HFFc6 (cell line): ENCODE measurements around the gene CLBA1. TPM values are rescaled to one million over a fixed set of nuclear protein-coding genes. Genes with fewer than 3 reads are reported as not detected.
A peak's percentile ranks its signal among the peaks of the same experiment; 100 is the strongest.

Source experiments
- DNase-seq: peaks from one replicate; pipeline ENCODE4 v3.0.0-alpha.2; 2018
- H3K27ac Mint-ChIP-seq: 2 replicates; pipeline ENCODE4 v1.8.0; 2020; ENCODE audit warnings: mild to moderate bottlenecking, mixed read lengths
- H3K27me3 Mint-ChIP-seq: 2 replicates; pipeline ENCODE4 v1.8.0; 2021; ENCODE audit warnings: mild to moderate bottlenecking, moderate library complexity, mixed read lengths; ENCODE audit not compliant: insufficient read depth
- H3K36me3 Mint-ChIP-seq: 2 replicates; pipeline ENCODE4 v1.8.0; 2021; ENCODE audit warnings: low read depth, mixed read lengths
- H3K4me1 Mint-ChIP-seq: 2 replicates; pipeline ENCODE4 v1.8.0; 2020; ENCODE audit warnings: low read depth, mixed read lengths
- H3K4me3 Mint-ChIP-seq: 2 replicates; pipeline ENCODE4 v1.8.0; 2020; ENCODE audit warnings: mild to moderate bottlenecking, moderate library complexity, mixed read lengths
- H3K9me3 Mint-ChIP-seq: 2 replicates; pipeline ENCODE4 v1.8.0; 2020; ENCODE audit warnings: mild to moderate bottlenecking, mixed read lengths
- total RNA-seq, 6 experiments: library from RNA; stranded (reverse); fragmentation: NEBNext Ultra II Directional; extraction: Animal tissue kit (Norgen Biotek cat#: 25700); gene quantifications; 2 replicates in 1 of 6; 3 replicates in 5 of 6; pipeline ENCODE4 v1.2.3, GENCODE V29; 2021
- TF ChIP-seq, protein P1 (sequence below): fragments of 200-600 bp; sonication (generic); IDR thresholded peaks from 2 replicates; pipeline ENCODE4 v1.5.0; 2021; ENCODE audit warnings: antibody characterized with exemption, mild to moderate bottlenecking

CLBA1 gene
- total RNA-seq, 6 experiments from 2014 or later: 5.9 to 12.3 (median 7.9) TPM

DNA sequence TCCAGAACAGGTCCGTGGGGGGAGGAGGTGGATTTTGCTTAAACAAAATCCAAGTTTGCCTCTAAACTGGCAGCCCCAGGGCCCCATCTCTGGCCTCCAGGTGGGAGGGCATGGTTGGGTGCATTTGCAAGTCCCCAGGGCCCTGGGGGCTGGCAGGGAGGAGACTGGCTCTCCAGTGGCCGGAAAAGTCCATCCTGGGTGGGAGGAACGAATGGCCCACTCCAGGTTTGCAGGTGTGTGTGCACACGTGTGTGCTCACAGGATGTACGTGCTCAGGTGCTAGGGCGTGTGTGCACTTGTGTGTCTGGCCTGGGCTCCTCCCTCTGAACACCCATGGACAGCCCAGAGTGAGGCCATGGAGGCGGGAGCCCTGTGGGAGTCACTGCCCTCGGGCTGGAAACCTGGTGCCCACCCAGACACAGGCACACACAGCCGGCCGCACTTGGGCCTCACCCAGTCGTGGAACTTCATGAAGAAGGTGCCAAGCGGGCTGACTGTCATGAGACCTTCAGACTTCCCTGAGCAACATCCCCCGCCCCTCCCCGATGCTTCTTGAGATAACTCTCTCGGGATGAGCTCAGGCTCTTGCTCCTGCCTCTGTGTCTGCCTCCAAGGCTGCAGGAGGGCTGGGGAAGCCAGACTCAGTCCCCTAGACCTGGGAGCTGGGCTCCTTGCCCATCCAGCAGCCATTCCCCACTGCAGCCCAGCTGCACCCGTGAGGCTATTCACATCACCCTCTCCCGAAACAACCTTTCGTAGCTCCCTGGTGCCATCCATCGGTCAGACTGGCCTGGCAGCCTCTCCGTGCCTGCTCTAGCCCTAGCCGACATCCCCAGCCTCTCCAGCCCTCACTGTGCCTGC is 16.8 kb upstream of the CLBA1 start:
- TF ChIP-seq, protein P1, sequence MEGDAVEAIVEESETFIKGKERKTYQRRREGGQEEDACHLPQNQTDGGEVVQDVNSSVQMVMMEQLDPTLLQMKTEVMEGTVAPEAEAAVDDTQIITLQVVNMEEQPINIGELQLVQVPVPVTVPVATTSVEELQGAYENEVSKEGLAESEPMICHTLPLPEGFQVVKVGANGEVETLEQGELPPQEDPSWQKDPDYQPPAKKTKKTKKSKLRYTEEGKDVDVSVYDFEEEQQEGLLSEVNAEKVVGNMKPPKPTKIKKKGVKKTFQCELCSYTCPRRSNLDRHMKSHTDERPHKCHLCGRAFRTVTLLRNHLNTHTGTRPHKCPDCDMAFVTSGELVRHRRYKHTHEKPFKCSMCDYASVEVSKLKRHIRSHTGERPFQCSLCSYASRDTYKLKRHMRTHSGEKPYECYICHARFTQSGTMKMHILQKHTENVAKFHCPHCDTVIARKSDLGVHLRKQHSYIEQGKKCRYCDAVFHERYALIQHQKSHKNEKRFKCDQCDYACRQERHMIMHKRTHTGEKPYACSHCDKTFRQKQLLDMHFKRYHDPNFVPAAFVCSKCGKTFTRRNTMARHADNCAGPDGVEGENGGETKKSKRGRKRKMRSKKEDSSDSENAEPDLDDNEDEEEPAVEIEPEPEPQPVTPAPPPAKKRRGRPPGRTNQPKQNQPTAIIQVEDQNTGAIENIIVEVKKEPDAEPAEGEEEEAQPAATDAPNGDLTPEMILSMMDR: no peak
- Mint-ChIP-seq H3K27me3 (no peaks in the 10 kb centered on the region; the same call in 1 of the 2 replicates), H3K4me3 (peak overlapping the region; percentile 90), H3K27ac (peak overlapping the region; percentile 66), H3K4me1 (peaks cover 47% of the 10 kb centered on the region), H3K9me3 (no peaks in the 10 kb centered on the region), H3K36me3 (no peaks in the 10 kb centered on the region; the same call in 1 of the 2 replicates)
- peak; percentile 24 for DNase-seq

DNA sequence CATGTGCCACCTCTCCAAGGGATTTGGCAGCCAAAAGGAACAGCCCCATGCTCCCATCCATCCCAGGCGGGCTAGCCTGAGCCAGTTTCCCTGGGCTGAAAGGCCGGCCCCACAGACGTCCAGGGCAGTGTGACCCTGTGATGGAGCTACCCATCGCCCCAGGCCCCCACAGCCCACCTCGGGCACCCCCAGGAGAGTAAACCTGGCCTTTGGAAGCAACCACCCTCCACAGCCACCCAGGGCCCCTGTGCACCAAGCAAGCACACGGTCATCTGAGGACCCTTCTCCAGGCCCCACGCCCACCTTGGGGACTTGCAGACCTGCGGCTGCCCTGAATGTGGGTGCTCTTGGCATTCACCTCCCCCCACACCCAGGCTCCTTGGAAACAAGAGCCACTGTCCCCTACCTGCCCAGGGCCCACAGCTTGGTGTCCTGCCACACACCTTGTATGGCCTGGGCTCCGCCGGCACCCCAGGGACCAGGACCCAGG is 15.8 kb upstream of the CLBA1 start:
- TF ChIP-seq, protein P1: no peak
- no peaks in the 10 kb centered on the region for H3K36me3 Mint-ChIP-seq
- no peak for DNase-seq
- H3K27ac Mint-ChIP-seq: peak overlapping the region; percentile 84
- H3K4me1 Mint-ChIP-seq: peaks cover 56% of the 10 kb centered on the region
- H3K9me3 Mint-ChIP-seq: no peaks in the 10 kb centered on the region
- H3K4me3 Mint-ChIP-seq: peak overlapping the region; percentile 90
- no peaks in the 10 kb centered on the region for H3K27me3 Mint-ChIP-seq

- Mint-ChIP-seq H3K9me3 (no peaks in the 10 kb centered on the region), H3K4me3 (peak overlapping the region; percentile 90), H3K27me3 (no peaks in the 10 kb centered on the region), H3K4me1 (peaks cover 56% of the 10 kb centered on the region), H3K27ac (peak overlapping the region; percentile 84), H3K36me3 (no peaks in the 10 kb centered on the region)
- DNase-seq: peak; percentile 81
- TF ChIP-seq, protein P1: 0 out of 2 replicates have a peak, but pooled peaks have one; percentile 6
These were observed 15.1 kb upstream of the CLBA1 start for GRCh38 chr14:104970231-104971068.

DNA sequence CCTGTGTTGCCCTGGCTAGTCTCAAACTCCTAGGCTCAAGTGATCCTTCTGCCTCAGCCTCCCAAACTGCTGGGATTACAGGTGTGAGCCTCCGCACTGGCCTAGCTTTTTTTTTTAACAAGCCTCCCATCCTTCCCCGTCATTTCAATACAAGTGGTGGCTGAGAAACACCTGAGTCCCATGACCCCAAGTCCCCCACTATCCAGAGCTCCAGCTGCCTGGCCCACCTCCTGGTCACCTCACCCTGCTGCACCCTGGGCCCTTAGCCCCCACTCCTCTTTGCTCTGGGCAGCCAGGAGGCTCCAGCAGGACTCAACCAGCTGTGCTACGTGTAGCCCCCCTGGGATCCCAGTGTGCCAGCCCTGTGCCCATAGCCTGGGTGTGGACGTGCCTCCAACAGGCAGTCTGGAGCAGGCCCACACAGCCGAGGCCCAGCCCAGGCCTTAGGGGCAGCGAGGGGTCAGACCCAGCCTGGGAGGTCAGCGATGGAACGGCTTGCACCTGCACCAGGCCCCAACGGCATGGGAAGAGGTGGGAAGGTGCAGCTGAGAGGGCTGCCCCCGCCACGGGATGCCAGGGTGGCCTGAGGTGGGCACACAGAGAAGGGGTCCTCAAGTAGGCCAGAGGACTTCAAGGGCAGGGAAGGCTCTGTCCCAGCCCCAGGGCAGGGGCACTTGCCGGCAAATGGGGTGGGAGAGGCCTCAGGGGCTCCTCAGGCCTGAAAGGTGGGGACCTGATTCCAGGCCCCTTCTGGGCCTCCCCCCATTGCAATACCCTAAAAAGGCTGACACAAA is 13.9 kb upstream of the CLBA1 start:
- Mint-ChIP-seq H3K27me3 (no peaks in the 10 kb centered on the region), H3K36me3 (no peaks in the 10 kb centered on the region), H3K4me3 (no peak overlapping the region), H3K4me1 (peaks cover 65% of the 10 kb centered on the region), H3K9me3 (no peaks in the 10 kb centered on the region), H3K27ac (peak overlapping the region; percentile 87)
- TF ChIP-seq, protein P1: no peak
- no peak for DNase-seq
